NCI-H226 (cell line): ENCODE results near the gene MARCHF4.

Experiments
- DNase-seq: peaks from one replicate; pipeline ENCODE4 v3.0.0-alpha.2; 2015

Gene MARCHF4

GRCh38 chr2:216371721-216372702 is at the start of gene MARCHF4:
Gene MARCHF4, minus strand, starts transcription at chr2:216372483. Its CDS starts 2,223 bp downstream, at chr2:216370260.
- DNase-seq: peak; percentile 82

GRCh38 chr2:216420367-216421101 is 48.3 kb upstream of the MARCHF4 start:
- no peak for DNase-seq

GRCh38 chr2:216418981-216419380 is 46.7 kb upstream of the MARCHF4 start:
- no peak for DNase-seq

GRCh38 chr2:216416571-216417307 is 44.5 kb upstream of the MARCHF4 start:
- no peak for DNase-seq

GRCh38 chr2:216415541-216415940 is 43.3 kb upstream of the MARCHF4 start:
- DNase-seq: no peak

GRCh38 chr2:216414772-216415319 is 42.6 kb upstream of the MARCHF4 start:
- DNase-seq: no peak

- DNase-seq: no peak
These were observed 41.6 kb upstream of the MARCHF4 start for GRCh38 chr2:216413882-216414281.

- peak; percentile 81 for DNase-seq
These were observed 40.0 kb upstream of the MARCHF4 start, which contains the start of gene SMARCAL1 for GRCh38 chr2:216412022-216412999. Gene SMARCAL1, plus strand, starts transcription at chr2:216412484. Its CDS starts 2,221 bp downstream, at chr2:216414705.

GRCh38 chr2:216410550-216410949 is 38.3 kb upstream of the MARCHF4 start:
- DNase-seq: no peak

- no peak for DNase-seq
These were observed 36.4 kb upstream of the MARCHF4 start for GRCh38 chr2:216408426-216409290.

GRCh38 chr2:216406826-216407225 is 34.5 kb upstream of the MARCHF4 start:
- no peak for DNase-seq

- DNase-seq: no peak
These were observed 33.3 kb upstream of the MARCHF4 start for GRCh38 chr2:216405588-216405987.

GRCh38 chr2:216404010-216404618 is 31.8 kb upstream of the MARCHF4 start:
- no peak for DNase-seq

GRCh38 chr2:216402751-216403150 is 30.5 kb upstream of the MARCHF4 start:
- no peak for DNase-seq

- no peak for DNase-seq
These were observed 27.3 kb upstream of the MARCHF4 start for GRCh38 chr2:216399621-216400020.

GRCh38 chr2:216394881-216395280 is 22.6 kb upstream of the MARCHF4 start:
- DNase-seq: no peak

- peak; percentile 8 for DNase-seq
These were observed 20.9 kb upstream of the MARCHF4 start for GRCh38 chr2:216392945-216393840.

- no peak for DNase-seq
These were observed 19.8 kb upstream of the MARCHF4 start for GRCh38 chr2:216392018-216392562.
